Upper lobe of right lung (tissue), 1 donor: ENCODE measurements around the gene PTPRM. TPM values are rescaled to one million over a fixed set of nuclear protein-coding genes. Genes with fewer than 3 reads are reported as not detected.
A peak's percentile ranks its signal among the peaks of the same experiment; 100 is the strongest.
"Not testable (repeated sequence)": the region's sequence is repeated elsewhere in the genome, so short reads cannot be mapped to it uniquely, and the experiment has no call there.

Source experiments
- ATAC-seq: fragments of 200-7000 bp; cut with Tn5 transposase; one replicate; pipeline ENCODE4 v1.9.1; 2020; ENCODE audit warnings: mild to moderate bottlenecking, moderate library complexity
- DNase-seq: peaks from one replicate; pipeline ENCODE4 v3.0.0-alpha.2; 2020
- H3K27ac ChIP-seq: fragments of 200-600 bp; one replicate; pipeline ENCODE4 v1.8.0; 2022
- H3K27me3 ChIP-seq: fragments of 200-600 bp; one replicate; pipeline ENCODE4 v1.8.0; 2022; ENCODE audit warnings: mild to moderate bottlenecking
- H3K36me3 ChIP-seq: fragments of 200-600 bp; one replicate; pipeline ENCODE4 v1.8.0; 2022
- H3K4me1 ChIP-seq: fragments of 200-600 bp; one replicate; pipeline ENCODE4 v1.8.0; 2022
- H3K4me3 ChIP-seq: fragments of 200-600 bp; one replicate; pipeline ENCODE4 v1.8.0; 2022; ENCODE audit warnings: mild to moderate bottlenecking
- H3K9me3 ChIP-seq: fragments of 200-600 bp; one replicate; pipeline ENCODE4 v1.8.0; 2022
- intact Hi-C: fragments of 100-400 bp; cut with DNase I; formaldehyde crosslinking; loops from one replicate; pipeline ENCODE4 v1.11.0; 2022
- total RNA-seq: library from RNA; stranded (reverse); fragmentation: NEBNext Ultra II Directional; extraction: Animal tissue kit (Norgen Biotek cat#: 25700); gene quantifications from one replicate; pipeline ENCODE4 v1.2.1, GENCODE V29; 2021
- TF ChIP-seq, protein P1 (sequence below): fragments of 200-600 bp; IDR thresholded peaks from one replicate; pipeline ENCODE4 v1.8.0; 2022; ENCODE audit warnings: antibody characterized with exemption
- donor health status: DM: no; HTN: yes; CAD: no; lungs with severe emphysema.

The PTPRM gene
- total RNA-seq, 1 donor from 2014 or later: 99.3 TPM

DNA sequence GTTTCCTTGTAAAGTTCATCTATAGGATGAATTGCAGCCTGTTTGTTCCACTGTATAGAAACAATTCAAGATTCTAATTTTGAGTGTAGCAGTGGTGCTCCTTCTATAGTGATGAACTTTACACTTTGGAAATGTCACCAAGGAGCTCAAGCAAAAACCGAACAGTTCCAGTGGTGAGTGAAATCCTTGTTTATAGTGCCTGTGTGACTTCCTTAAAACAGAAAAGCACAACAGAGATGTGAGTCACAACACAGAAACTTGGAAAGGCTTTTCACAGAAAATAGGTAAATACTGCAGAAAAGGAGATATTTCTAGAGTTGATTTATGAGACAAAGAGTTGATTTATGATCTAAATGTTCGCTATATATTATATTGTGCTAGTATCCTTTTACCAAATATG is 482.0 kb downstream of the PTPRM start:
- Histone ChIP-seq H3K27me3 (no peaks in the 10 kb centered on the region), H3K27ac (no peak overlapping the region), H3K36me3 (no peaks in the 10 kb centered on the region), H3K9me3 (no peaks in the 10 kb centered on the region), H3K4me1 (no peaks in the 10 kb centered on the region), H3K4me3 (no peak overlapping the region)
- TF ChIP-seq, protein P1, sequence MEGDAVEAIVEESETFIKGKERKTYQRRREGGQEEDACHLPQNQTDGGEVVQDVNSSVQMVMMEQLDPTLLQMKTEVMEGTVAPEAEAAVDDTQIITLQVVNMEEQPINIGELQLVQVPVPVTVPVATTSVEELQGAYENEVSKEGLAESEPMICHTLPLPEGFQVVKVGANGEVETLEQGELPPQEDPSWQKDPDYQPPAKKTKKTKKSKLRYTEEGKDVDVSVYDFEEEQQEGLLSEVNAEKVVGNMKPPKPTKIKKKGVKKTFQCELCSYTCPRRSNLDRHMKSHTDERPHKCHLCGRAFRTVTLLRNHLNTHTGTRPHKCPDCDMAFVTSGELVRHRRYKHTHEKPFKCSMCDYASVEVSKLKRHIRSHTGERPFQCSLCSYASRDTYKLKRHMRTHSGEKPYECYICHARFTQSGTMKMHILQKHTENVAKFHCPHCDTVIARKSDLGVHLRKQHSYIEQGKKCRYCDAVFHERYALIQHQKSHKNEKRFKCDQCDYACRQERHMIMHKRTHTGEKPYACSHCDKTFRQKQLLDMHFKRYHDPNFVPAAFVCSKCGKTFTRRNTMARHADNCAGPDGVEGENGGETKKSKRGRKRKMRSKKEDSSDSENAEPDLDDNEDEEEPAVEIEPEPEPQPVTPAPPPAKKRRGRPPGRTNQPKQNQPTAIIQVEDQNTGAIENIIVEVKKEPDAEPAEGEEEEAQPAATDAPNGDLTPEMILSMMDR: no peak
- ATAC-seq: no peak
- DNase-seq: no peak
- intact Hi-C loops: no loop called here

DNA sequence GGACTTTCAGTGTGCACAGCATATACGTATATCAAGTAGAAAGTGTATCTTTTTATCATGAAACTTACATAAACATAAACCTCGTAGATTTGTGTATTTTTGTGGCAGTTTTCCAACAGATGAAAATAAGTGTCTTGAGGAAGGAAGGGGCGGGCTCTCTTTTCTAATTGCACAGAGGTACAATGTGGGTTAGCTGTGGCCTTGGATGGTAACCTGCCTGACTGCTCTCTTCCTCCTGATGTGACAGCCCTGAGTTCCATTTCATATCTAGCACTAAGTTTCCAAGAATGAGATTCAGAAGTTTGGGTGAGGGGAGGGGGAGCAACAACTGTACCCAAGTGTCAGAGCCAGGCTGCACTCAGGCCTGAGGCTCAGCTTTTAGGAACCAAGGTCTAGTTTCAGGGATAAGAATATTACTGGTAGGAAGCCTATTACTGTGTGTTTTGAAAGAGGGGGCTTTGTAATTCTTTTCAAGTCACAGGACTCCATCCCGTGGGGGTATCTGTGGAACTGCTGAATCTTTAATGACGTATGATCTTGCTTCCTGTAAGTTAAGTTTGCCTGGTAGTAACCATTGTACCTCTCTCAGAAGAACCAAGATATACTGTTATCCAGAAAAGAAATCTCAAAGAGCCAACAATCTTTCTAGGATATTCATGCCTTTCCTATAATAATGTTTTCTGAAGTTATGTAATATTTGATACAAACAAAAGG is 483.7 kb downstream of the PTPRM start:
- no peak overlapping the region for H3K27ac ChIP-seq
- intact Hi-C loops: no loop called here
- no peaks in the 10 kb centered on the region for H3K4me1 ChIP-seq
- H3K27me3 ChIP-seq: no peaks in the 10 kb centered on the region
- TF ChIP-seq, protein P1: no peak
- no peaks in the 10 kb centered on the region for H3K36me3 ChIP-seq
- ATAC-seq (no peak), DNase-seq (no peak)
- H3K4me3 ChIP-seq: no peak overlapping the region
- H3K9me3 ChIP-seq: no peaks in the 10 kb centered on the region

DNA sequence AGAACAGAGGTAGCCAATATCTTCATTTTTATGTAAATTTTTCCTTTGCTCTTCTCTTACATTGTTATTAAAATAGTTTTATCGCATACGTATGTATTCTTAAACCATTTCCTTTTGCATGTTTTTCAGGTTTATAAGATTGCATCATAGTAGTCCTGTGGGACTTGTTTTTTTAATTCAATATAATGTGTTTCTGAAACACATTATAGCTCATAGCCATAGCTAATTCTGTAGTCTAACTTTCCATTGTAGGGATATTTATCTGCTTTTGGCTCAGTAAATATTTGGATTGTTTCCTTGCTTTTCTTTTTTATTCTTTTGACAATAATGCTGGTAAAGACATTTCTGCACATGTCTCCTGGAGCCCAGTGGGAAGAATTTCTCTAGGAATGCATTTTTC is 484.3 kb downstream of the PTPRM start:
- intact Hi-C loops: no loop called here
- Histone ChIP-seq H3K4me1 (no peaks in the 10 kb centered on the region), H3K36me3 (no peaks in the 10 kb centered on the region), H3K9me3 (no peaks in the 10 kb centered on the region), H3K27ac (no peak overlapping the region), H3K4me3 (no peak overlapping the region), H3K27me3 (no peaks in the 10 kb centered on the region)
- TF ChIP-seq, protein P1: no peak
- ATAC-seq: no peak
- DNase-seq: no peak

DNA sequence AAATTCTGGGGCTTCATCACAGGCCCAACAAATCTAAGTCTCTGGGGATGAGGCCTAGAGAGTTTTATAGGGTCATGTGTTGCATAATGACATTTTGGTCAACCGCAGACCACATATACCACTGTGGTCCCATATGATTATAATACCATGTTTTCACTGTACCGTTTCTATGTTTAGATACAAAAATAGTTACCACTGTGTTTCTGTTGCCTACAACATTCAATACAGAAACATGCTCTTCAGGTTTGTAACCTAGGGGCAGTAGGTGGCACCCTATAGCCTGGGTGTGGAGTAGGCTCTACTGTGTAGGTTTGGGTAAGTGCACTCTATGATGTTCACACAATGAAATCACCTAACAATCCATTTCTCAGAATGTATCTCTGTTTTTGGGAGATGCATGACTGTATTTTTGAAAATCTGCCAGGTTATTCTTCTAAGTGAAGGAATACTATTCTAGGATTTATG is 485.2 kb downstream of the PTPRM start:
- H3K4me3 ChIP-seq: no peak overlapping the region
- H3K27me3 ChIP-seq: no peaks in the 10 kb centered on the region
- ATAC-seq (peak; percentile 46), DNase-seq (no peak)
- H3K27ac ChIP-seq: no peak overlapping the region
- H3K9me3 ChIP-seq: no peaks in the 10 kb centered on the region
- intact Hi-C loops: no loop called here
- TF ChIP-seq, protein P1: no peak
- no peaks in the 10 kb centered on the region for H3K4me1 ChIP-seq
- H3K36me3 ChIP-seq: no peaks in the 10 kb centered on the region

DNA sequence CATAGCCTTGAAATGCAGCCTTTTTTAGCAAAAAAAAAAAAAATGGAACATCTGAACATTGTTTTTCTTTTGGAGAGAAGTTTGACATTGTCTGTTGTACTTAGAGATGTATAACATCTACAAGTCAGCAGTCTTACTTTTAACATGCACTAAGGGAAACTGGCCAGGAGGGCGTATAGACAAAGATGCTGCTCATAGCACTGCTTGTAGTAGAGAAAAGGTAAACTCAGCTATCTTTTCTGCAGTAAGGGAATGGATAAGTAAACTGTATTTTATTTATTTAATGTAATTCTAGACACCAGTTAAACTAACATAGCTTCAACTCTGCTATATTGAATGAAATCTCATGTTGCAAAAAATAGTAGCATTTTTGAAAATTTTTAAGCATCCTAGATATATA is 489.6 kb downstream of the PTPRM start:
- Histone ChIP-seq H3K4me3 (no peak overlapping the region), H3K9me3 (no peaks in the 10 kb centered on the region), H3K27me3 (no peaks in the 10 kb centered on the region), H3K36me3 (no peaks in the 10 kb centered on the region), H3K27ac (no peak overlapping the region), H3K4me1 (no peaks in the 10 kb centered on the region)
- intact Hi-C loops: no loop called here
- TF ChIP-seq, protein P1: no peak
- ATAC-seq: no peak
- no peak for DNase-seq

DNA sequence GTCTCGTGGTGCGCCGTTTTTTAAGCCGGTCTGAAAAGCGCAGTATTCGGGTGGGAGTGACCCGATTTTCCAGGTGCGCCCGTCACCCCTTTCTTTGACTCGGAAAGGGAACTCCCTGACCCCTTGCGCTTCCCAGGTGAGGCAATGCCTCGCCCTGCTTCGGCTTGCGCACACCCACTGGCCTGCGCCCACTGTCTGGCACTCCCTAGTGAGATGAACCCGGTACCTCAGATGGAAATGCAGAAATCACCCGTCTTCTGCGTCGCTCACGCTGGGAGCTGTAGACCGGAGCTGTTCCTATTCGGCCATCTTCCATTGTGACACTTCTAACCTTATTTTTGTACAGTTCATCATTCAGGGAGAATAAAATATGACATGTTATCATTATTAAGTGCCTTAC is 496.0 kb downstream of the PTPRM start:
- H3K27me3 ChIP-seq, H3K4me3 ChIP-seq, H3K36me3 ChIP-seq, H3K27ac ChIP-seq, ATAC-seq, DNase-seq, intact Hi-C loops, H3K4me1 ChIP-seq, H3K9me3 ChIP-seq: not testable (repeated sequence)
